ENCODE data around the gene NDUFAF3.
"Not testable (repeated sequence)": the region's sequence is repeated elsewhere in the genome, so short reads cannot be mapped to it uniquely, and the experiment has no call there.

Gene NDUFAF3

GRCh38 chr3:49001155-49001554, 20.8 kb upstream of the NDUFAF3 start:
- no peak for DNase-seq

GRCh38 chr3:49004352-49005302, 17.3 kb upstream of the NDUFAF3 start:
- DNase-seq, result no peak

- DNase-seq, result no peak
Observed at GRCh38 chr3:49005303-49005680, 16.6 kb upstream of the NDUFAF3 start.

GRCh38 chr3:49005998-49006397, 15.9 kb upstream of the NDUFAF3 start:
- DNase-seq, result no peak

- DNase-seq, result peak; percentile 30
Observed at GRCh38 chr3:49006408-49007067, 15.4 kb upstream of the NDUFAF3 start.

- peak; percentile 94 for DNase-seq
Observed at GRCh38 chr3:49007068-49007770, 14.7 kb upstream of the NDUFAF3 start, which contains the start of gene WDR6. Gene WDR6 (plus strand): TSS chr3:49007391. CDS start chr3:49007432, 41 bp downstream.

- DNase-seq, result peak; percentile 64
Observed at GRCh38 chr3:49007771-49008528, 14.0 kb upstream of the NDUFAF3 start.

- DNase-seq, result not testable (repeated sequence)
Observed at GRCh38 chr3:49008627-49009026, 13.3 kb upstream of the NDUFAF3 start.

- no peak for DNase-seq
Observed at GRCh38 chr3:49009396-49009795, 12.5 kb upstream of the NDUFAF3 start.

GRCh38 chr3:49012441-49013017, 9.4 kb upstream of the NDUFAF3 start:
- no peak for DNase-seq

- no peak for DNase-seq
Observed at GRCh38 chr3:49013113-49013737, 8.7 kb upstream of the NDUFAF3 start.

- no peak for DNase-seq
Observed at GRCh38 chr3:49013738-49014660, 7.9 kb upstream of the NDUFAF3 start.

- DNase-seq, result no peak
Observed at GRCh38 chr3:49015072-49015471, 6.8 kb upstream of the NDUFAF3 start.

GRCh38 chr3:49015765-49016164, 6.2 kb upstream of the NDUFAF3 start:
- no peak for DNase-seq

- DNase-seq, result no peak
Observed at GRCh38 chr3:49016414-49017228, 5.3 kb upstream of the NDUFAF3 start.

- no peak for DNase-seq
Observed at GRCh38 chr3:49017229-49017970, 4.5 kb upstream of the NDUFAF3 start.

- peak; percentile 78 for DNase-seq
Observed at GRCh38 chr3:49017971-49018706, 3.8 kb upstream of the NDUFAF3 start, which contains the start of gene DALRD3. Gene DALRD3 (minus strand): TSS chr3:49018580. CDS start chr3:49018564, 16 bp downstream.

- DNase-seq, result no peak
Observed at GRCh38 chr3:49018707-49019006, 3.3 kb upstream of the NDUFAF3 start.
